ENCODE data around the gene PARD3.
"Not testable (repeated sequence)": the region's sequence is repeated elsewhere in the genome, so short reads cannot be mapped to it uniquely, and the experiment has no call there.

Gene PARD3

DNA sequence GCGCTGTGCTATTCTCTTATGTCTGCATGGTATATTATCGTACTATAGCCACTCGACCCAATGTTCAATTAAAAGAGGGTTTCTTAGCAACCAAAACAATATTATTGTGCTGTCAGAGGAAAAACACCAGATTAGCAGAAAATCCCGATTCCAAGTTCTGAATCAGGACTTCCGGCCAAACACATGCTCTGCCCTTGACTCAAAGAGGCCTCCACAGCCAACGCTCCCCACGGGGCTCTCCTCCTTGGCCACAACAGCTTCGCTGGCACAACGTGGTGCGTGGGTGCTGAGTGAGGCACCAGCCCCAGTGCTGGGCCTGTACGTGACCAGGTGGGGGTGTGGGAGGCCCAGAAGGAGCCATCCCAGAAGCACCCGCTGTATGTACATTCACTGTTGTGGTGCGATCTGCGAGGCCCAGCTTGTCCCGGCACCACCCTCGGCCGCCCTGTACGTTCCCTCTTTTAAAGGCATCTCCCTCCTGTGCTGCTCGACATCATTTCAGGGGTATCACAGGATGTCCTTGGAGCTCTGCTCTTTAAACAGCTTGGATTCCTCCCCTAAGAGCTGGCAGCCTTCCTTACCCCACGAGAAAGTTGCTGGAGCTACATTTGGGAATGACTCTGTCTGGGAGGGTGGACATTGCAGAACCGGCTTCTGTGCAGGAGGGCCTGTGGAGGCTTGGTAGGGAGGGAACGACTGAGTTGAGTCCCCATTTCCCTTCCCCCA is 736.2 kb downstream of the PARD3 start:
- no peak for DNase-seq

GRCh38 chr10:34078017-34078744 is 736.9 kb downstream of the PARD3 start:
- no peak for DNase-seq

DNA sequence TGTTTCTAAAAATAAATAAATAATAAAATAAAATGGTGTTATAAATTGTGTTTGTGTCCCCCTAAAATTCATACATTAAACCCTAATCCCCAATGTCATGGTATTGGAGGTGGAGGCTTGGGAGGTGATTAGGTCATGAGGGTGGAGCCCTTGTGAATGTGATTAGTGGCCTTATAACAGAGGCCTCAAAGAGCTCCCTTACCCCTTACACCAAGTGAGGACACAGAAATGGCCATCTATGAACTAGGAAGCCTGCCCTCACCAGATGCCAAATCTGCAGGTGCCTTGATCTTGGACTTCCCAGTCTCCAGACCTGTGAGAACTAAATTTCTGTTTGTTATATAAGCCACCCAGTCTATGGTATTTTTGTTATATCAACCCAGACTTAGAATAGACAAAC is 738.7 kb downstream of the PARD3 start:
- DNase-seq: no peak

GRCh38 chr10:34075254-34075926 is 739.7 kb downstream of the PARD3 start:
- DNase-seq: no peak

- DNase-seq: no peak
These were observed 741.0 kb downstream of the PARD3 start for GRCh38 chr10:34074051-34074450.

- not testable (repeated sequence) for DNase-seq
These were observed 747.4 kb downstream of the PARD3 start for GRCh38 chr10:34067741-34068140.

DNA sequence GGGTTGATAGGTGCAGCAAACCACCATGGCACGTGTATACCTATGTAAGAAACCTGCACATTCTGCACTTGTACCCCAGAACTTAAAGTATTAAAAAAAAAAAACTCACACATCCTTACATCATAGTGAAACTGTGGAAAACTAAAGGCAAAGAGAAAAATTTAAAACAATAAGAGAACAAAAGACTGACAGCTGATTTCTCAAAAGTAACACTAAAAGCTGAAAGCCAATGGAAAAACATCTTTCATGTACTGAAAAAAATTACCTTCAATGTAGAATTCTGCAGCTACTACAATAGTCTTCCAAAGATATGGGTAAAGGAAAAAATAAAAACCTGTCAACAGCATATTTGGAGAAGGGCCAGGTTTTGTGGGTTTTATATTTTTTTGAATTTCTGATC is 751.5 kb downstream of the PARD3 start:
- DNase-seq: no peak

DNA sequence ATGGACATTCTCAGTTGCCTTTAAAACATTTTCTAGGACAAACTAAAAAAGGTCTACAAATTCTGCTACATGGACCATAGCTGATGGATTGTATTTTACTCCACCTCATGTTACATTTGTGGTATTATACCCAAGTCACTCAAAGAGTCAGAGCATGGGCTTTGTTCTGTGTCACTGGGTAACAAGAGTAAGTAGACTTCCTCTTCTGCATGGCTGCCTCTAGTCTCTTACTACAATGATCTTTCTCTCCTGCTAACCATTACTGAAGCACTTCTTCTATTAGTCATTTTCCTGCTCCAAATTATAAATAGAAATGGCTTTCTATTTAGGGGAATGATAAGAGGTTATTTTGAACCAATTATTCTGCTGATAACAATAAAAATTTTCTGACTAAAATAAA is 753.3 kb downstream of the PARD3 start:
- DNase-seq: peak; percentile 19
